GM19468 (cell line): ENCODE measurements around the gene FAM229A.
"Not testable (repeated sequence)": the region's sequence is repeated elsewhere in the genome, so short reads cannot be mapped to it uniquely, and the experiment has no call there.

ENCODE experiments used
- ATAC-seq: cut with Tn5 transposase; IDR thresholded peaks from one replicate; pipeline ENCODE4 v1.9.1; 2021; ENCODE audit warnings: mild to moderate bottlenecking, moderate library complexity, moderate number of reproducible peaks; ENCODE audit not compliant: unreplicated experiment; ENCODE audit errors: extremely low read depth

Gene FAM229A

GRCh38 chr1:32377541-32378220 lies 15.4 kb upstream of the FAM229A start:
- no peak for ATAC-seq

GRCh38 chr1:32376199-32376598 lies 13.9 kb upstream of the FAM229A start:
- no peak for ATAC-seq

- no peak for ATAC-seq
These were observed 11.8 kb upstream of the FAM229A start for GRCh38 chr1:32373996-32374592.

GRCh38 chr1:32372149-32372756 lies 10.0 kb upstream of the FAM229A start:
- no peak for ATAC-seq

GRCh38 chr1:32367912-32368635 lies 5.8 kb upstream of the FAM229A start:
- ATAC-seq = no peak

GRCh38 chr1:32365445-32365844 lies 3.2 kb upstream of the FAM229A start:
- ATAC-seq = no peak

GRCh38 chr1:32364836-32365235 lies 2.6 kb upstream of the FAM229A start:
- no peak for ATAC-seq

GRCh38 chr1:32363713-32364112 lies 1.4 kb upstream of the FAM229A start:
- ATAC-seq = no peak

GRCh38 chr1:32361674-32362473 lies 411 bp downstream of the FAM229A start:
- no peak for ATAC-seq

- ATAC-seq = no peak
These were observed 994 bp downstream of the FAM229A start for GRCh38 chr1:32361308-32361673.

- ATAC-seq = no peak
These were observed 3.9 kb downstream of the FAM229A start for GRCh38 chr1:32358435-32358834.

- ATAC-seq = no peak
These were observed 4.7 kb downstream of the FAM229A start for GRCh38 chr1:32357614-32358013.

GRCh38 chr1:32356478-32356877 lies 5.8 kb downstream of the FAM229A start:
- no peak for ATAC-seq

GRCh38 chr1:32355778-32356177 lies 6.5 kb downstream of the FAM229A start:
- ATAC-seq = not testable (repeated sequence)

GRCh38 chr1:32353886-32354570 lies 8.3 kb downstream of the FAM229A start:
- ATAC-seq = no peak

GRCh38 chr1:32353431-32353830 lies 8.9 kb downstream of the FAM229A start:
- no peak for ATAC-seq

GRCh38 chr1:32352831-32353383 lies 9.4 kb downstream of the FAM229A start:
- ATAC-seq = no peak

GRCh38 chr1:32352239-32352745 lies 10.0 kb downstream of the FAM229A start:
- no peak for ATAC-seq
